D721Med (cell line): ENCODE data around the gene EMC1.
"Not testable (repeated sequence)": the region's sequence is repeated elsewhere in the genome, so short reads cannot be mapped to it uniquely, and the experiment has no call there.

ENCODE experiments used
- DNase-seq: peaks from one replicate; pipeline ENCODE4 v3.0.0; 2011; ENCODE audit warnings: low spot score; ENCODE audit not compliant: insufficient read length
- FAIRE-seq: peaks from 2 replicates; lab custom pipeline; 2011; peaks lifted over from hg19 to GRCh38; lab: Jason Lieb, UNC
- TF ChIP-seq, protein P1 (sequence below): IDR thresholded peaks from 2 replicates; pipeline ENCODE4 v1.5.1; 2012; ENCODE audit warnings: mild to moderate bottlenecking, control low read depth; ENCODE audit not compliant: insufficient read depth; ENCODE audit errors: missing control alignments

Gene EMC1

GRCh38 chr1:19219451-19219850 is 31.9 kb downstream of the EMC1 start:
- TF ChIP-seq, protein P1, sequence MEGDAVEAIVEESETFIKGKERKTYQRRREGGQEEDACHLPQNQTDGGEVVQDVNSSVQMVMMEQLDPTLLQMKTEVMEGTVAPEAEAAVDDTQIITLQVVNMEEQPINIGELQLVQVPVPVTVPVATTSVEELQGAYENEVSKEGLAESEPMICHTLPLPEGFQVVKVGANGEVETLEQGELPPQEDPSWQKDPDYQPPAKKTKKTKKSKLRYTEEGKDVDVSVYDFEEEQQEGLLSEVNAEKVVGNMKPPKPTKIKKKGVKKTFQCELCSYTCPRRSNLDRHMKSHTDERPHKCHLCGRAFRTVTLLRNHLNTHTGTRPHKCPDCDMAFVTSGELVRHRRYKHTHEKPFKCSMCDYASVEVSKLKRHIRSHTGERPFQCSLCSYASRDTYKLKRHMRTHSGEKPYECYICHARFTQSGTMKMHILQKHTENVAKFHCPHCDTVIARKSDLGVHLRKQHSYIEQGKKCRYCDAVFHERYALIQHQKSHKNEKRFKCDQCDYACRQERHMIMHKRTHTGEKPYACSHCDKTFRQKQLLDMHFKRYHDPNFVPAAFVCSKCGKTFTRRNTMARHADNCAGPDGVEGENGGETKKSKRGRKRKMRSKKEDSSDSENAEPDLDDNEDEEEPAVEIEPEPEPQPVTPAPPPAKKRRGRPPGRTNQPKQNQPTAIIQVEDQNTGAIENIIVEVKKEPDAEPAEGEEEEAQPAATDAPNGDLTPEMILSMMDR, result no peak
- DNase-seq (no peak), FAIRE-seq (no peak)

DNA sequence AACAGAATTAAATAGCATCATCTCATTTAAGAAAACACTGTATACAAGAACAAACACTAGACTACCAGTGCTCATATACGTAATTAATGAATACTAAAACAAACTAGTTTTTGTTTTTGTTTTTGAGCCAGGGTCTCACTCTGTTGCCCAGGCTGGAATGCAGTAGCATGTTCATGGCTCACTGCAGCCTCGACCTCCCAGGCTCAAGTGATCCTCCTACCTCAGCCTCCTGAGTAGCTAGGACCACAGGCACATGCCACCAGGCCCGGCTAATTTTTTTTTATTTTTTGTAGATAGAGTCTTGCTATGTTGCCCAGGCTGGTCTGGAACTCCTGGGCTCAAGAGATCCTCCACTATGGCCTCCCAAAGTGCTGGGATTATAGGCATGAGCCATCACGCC is 34.7 kb downstream of the EMC1 start:
- FAIRE-seq, result not testable (repeated sequence)

DNA sequence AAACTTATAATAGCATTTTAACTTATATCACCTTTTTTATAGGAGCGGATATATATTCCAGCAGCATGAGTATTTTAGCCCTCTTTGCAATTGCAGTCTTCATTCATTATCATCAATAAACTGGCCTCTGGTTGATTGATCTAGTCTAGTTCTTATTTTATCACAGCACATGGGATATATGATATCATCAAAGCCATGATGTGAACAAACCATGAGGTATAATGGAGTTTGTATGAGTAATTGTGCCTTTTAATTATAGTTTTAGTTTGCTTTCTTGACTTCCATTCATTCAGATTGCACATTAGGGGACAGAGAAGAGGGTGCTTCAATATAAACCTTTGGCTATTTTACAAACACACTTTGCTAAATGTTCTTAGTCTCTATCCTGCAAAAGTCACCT is 37.7 kb downstream of the EMC1 start:
- no peak for FAIRE-seq
- TF ChIP-seq, protein P1, result no peak
- DNase-seq, result no peak

More for the DNA sequence above, 34.7 kb downstream of the EMC1 start:
- not testable (repeated sequence) for DNase-seq

GRCh38 chr1:19212167-19212566 is 39.2 kb downstream of the EMC1 start:
- no peak for FAIRE-seq
- DNase-seq, result no peak
- TF ChIP-seq, protein P1, result no peak

DNA sequence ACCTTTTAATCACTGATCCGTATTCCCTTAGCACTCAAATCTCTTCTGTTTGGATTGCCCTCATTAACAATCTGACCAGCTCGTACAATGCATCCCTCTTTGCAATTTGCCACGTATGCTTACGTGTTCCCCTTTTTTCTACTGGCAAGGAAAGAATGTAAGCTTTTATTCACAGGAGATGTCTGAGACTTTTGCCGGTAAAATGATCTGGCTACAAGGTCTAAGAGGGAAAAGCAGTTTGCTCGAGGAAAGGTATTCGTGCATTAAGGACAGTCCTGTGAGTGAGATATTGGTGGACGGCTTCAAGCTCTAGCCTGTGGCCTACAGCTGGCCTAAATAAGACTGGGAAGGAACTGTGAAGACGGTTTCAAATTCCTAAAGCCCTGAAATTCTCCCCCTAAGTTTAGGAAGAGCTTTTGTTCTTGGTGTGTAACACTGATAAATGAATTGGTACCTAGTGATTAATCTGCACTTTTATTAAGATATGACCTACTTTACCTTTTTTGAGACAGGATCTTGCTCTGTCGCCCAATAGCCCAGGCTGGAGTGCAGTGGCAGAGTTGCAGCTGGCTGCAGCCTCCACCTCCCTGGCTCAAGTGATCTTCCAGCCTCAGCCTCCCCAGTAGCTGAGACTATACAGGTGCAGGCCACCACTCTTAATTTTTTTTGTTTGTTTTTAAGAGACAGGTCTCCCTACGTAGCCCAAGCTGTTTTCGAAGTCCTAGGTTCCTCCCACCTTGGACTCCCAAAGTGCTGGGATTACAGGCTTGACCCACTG is 40.4 kb downstream of the EMC1 start:
- FAIRE-seq (no peak), DNase-seq (no peak)
- TF ChIP-seq, protein P1, result no peak

DNA sequence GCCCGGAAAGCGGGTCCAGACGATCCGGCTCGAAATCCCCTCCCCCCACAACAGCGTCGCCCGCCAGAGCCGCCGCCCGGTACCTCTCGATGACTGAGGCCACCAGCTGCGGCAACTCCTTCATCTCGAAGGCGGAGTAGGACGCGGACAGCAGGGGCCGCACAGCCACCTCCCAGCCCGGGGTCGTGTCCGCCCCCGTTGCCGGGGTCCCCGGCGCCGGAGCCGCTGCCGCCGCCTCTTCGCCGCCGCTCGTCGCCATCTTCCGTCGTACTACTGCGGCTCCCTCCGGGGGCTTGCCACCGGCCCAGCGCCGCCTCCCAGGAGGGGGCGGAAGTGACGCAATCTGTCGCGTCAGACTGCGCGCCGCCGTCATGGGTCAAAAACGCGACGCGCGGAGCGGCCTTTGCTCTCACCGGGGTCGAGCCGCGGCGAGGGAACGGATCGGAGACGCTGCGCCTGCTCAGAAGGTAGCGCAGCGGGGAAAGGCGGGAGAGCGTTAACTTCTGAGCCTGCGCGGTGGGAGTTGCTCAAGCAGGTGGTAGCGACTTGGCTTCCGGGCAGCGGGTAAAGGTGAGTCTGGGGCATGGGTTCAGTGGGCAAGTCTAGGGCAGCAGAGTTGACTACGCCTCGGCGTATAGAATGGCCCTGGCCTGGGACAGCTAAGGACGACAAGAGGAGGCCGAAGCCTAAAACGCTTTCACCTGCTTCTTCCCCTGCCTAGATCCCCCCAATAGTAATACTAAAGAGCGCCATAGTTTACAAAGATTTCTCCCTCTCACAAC is 41.1 kb downstream of the EMC1 start, which contains the start of gene UBR4:
TSS of gene UBR4 (minus strand) at position 277 of the 782 bp plus-strand sequence. CDS start at position 259, 18 bp downstream.
- FAIRE-seq, result no peak
- TF ChIP-seq, protein P1, result no peak
- peak; percentile 24 for DNase-seq

DNA sequence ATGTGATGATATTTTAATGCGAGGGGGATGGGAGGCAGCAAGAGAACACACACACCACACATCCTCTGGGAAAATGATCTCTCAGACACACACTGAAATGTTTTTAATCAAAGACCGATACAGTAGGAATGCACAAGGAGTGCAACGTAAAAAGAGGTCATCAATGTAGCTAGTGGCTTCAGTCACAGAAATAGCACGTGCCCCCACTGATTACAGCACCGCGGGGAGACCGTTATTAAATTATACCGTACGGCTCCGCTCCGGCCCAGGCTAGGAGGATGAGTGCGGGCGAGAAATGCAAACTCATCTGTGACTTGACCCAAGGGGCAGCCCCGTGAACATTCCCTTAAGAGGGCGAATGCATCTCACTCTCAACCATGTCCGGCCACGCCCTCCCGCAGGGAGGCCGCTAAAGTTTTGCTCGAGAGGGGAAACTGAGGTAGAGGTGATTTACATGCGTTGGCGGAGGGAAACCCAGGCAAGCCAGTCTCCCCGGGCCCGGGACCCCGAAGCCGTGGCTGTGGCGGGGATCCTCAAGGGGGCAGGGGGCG is 41.8 kb downstream of the EMC1 start:
- FAIRE-seq (no peak), DNase-seq (no peak)
- TF ChIP-seq, protein P1, result no peak
